ENCODE measurements around the gene FPGS.

GRCh38 chr9:127754099-127755060 lies 48.3 kb upstream of the FPGS start:
- no peak for TF ChIP-seq POLR2A (IDR thresholded peaks at IDR 0.05)
- no peak for TF ChIP-seq CTCF (IDR thresholded peaks at IDR 0.05)

Data from testis (tissue), 2 donors.